Left ventricle myocardium superior (tissue), 1 donor: ENCODE measurements around the gene PPP3CA. TPM values are rescaled to one million over a fixed set of nuclear protein-coding genes. Genes with fewer than 3 reads are reported as not detected.

ENCODE experiments used
- microRNA-seq: library from miRNA; unstranded; fragments of <30 nt; microRNA quantifications from one replicate; pipeline ENCODE4 v1.2.0, GENCODE V29; 2020; ENCODE audit warnings: borderline number of aligned reads
- total RNA-seq: library from RNA; stranded (reverse); fragmentation: NEBNext Ultra II Directional; extraction: Animal tissue kit (Norgen Biotek cat#: 25700); gene quantifications from one replicate; pipeline ENCODE4 v1.2.1, GENCODE V29; 2021
- donor health status: DM: no; HTN: yes; CAD: no; lungs with severe emphysema.

The PPP3CA gene
- total RNA-seq, 1 donor from 2014 or later: 20.1 TPM

Small RNA genes within 50 kb of the gene (microRNA-seq; reads per million reads assigned to microRNA genes)
- gene MIR1255A (not detected), gene MIR8066 (not detected)
